Thyroid gland (tissue), 4 donors: ENCODE results near the gene PIGU.
"Not testable (repeated sequence)": the region's sequence is repeated elsewhere in the genome, so short reads cannot be mapped to it uniquely, and the experiment has no call there.

Experiments used
- POLR2A ChIP-seq, 2 donors: fragments of 450-650 bp; IDR thresholded peaks; one replicate each; pipeline ENCODE4 v1.6.1; 2017; ENCODE audit warnings: antibody characterized with exemption in 2 of 2, mild to moderate bottlenecking in 2 of 2, moderate library complexity in 1 of 2
- TF ChIP-seq, protein P1 (sequence below), 6 experiments: fragments of 200-600 bp in 3 of 6; fragments of 450-650 bp in 3 of 6; sonication (generic) in 3 of 6; IDR thresholded peaks; one replicate each; pipeline ENCODE4 v1.5.1; 2016 to 2019; ENCODE audit warnings: antibody characterized with exemption in 6 of 6, mild to moderate bottlenecking in 2 of 6, inconsistent platforms in 1 of 6, moderate library complexity in 1 of 6

DNA sequence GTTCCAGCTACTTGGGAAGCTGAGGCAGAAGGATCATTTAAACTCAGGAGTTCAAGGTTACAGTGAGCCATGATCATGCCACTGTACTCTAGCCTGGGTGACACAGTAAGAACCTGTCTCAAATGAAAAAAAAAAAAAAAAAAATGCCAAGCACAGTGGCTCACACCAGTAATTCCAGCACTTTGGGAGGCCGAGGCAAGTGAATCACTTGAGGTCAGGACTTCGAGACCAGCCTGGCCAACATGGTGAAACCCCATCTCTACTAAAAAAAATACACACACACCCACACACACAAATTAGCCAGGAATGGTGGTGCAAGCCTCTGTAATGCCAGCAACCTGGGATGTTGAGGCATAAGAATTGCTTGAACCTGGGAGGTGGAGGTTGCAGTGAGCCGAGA, 45.7 kb upstream of the PIGU start:
- TF ChIP-seq, protein P1, sequence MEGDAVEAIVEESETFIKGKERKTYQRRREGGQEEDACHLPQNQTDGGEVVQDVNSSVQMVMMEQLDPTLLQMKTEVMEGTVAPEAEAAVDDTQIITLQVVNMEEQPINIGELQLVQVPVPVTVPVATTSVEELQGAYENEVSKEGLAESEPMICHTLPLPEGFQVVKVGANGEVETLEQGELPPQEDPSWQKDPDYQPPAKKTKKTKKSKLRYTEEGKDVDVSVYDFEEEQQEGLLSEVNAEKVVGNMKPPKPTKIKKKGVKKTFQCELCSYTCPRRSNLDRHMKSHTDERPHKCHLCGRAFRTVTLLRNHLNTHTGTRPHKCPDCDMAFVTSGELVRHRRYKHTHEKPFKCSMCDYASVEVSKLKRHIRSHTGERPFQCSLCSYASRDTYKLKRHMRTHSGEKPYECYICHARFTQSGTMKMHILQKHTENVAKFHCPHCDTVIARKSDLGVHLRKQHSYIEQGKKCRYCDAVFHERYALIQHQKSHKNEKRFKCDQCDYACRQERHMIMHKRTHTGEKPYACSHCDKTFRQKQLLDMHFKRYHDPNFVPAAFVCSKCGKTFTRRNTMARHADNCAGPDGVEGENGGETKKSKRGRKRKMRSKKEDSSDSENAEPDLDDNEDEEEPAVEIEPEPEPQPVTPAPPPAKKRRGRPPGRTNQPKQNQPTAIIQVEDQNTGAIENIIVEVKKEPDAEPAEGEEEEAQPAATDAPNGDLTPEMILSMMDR (IDR thresholded peaks at IDR 0.05): not testable (repeated sequence)
- not testable (repeated sequence) for TF ChIP-seq POLR2A (IDR thresholded peaks at IDR 0.05)
